GM23338 (cell line): ENCODE results near the gene CCNY. TPM values are rescaled to one million over a fixed set of nuclear protein-coding genes. Genes with fewer than 3 reads are reported as not detected.

Experiments used
- ATAC-seq: fragments of 200-7000 bp; cut with Tn5 transposase; 3 replicates; pipeline ENCODE4 v1.9.1; 2020
- DNase-seq: peaks from one replicate; pipeline ENCODE4 v3.0.0-alpha.2; 2015; ENCODE audit warnings: low spot score
- H2AFZ ChIP-seq: fragments of 200-600 bp; sonication (generic); 2 replicates; pipeline ENCODE4 v1.8.0; 2016; ENCODE audit warnings: antibody characterized with exemption, mild to moderate bottlenecking, moderate library complexity
- H3F3A ChIP-seq: fragments of 200-600 bp; sonication (generic); replicated peaks from 2 replicates; pipeline ENCODE4 v1.8.0; 2017; ENCODE audit warnings: antibody characterized with exemption, mixed run types, low read depth
- H3K27ac ChIP-seq: fragments of 200-600 bp; sonication (generic); 2 replicates; pipeline ENCODE4 v1.6.1; 2016; ENCODE audit warnings: low read depth
- H3K27me3 ChIP-seq: fragments of 200-600 bp; sonication (generic); 2 replicates; pipeline ENCODE4 v1.8.0; 2016; ENCODE audit warnings: mild to moderate bottlenecking, mixed run types, moderate library complexity; ENCODE audit not compliant: insufficient read depth
- H3K36me3 ChIP-seq: fragments of 200-600 bp; sonication (generic); 2 replicates; pipeline ENCODE4 v1.8.0; 2016; ENCODE audit warnings: mild to moderate bottlenecking; ENCODE audit not compliant: insufficient read depth
- H3K4me1 ChIP-seq: fragments of 200-600 bp; sonication (generic); 2 replicates; pipeline ENCODE4 v1.8.0; 2016; ENCODE audit warnings: mild to moderate bottlenecking, moderate library complexity; ENCODE audit not compliant: insufficient read depth
- H3K4me2 ChIP-seq: fragments of 200-600 bp; sonication (generic); 2 replicates; pipeline ENCODE4 v1.7.1; 2017; ENCODE audit warnings: mixed run types
- H3K4me3 ChIP-seq: fragments of 200-600 bp; sonication (generic); 2 replicates; pipeline ENCODE4 v1.6.1; 2016; ENCODE audit warnings: mixed run types
- H3K79me2 ChIP-seq: fragments of 200-600 bp; sonication (generic); replicated peaks from 2 replicates; pipeline ENCODE4 v1.8.0; 2017; ENCODE audit warnings: mild to moderate bottlenecking; ENCODE audit not compliant: insufficient read depth
- H3K9me2 ChIP-seq: fragments of 200-600 bp; sonication (generic); 2 replicates; pipeline ENCODE4 v1.8.0; 2017; ENCODE audit not compliant: insufficient read depth
- H4K20me1 ChIP-seq: fragments of 200-600 bp; sonication (generic); replicated peaks from 2 replicates; pipeline ENCODE4 v1.8.0; 2017; ENCODE audit warnings: mild to moderate bottlenecking; ENCODE audit not compliant: insufficient read depth
- H3K27ac Mint-ChIP-seq: 2 replicates; pipeline ENCODE4 v1.8.0; 2020; ENCODE audit warnings: inconsistent platforms, mild to moderate bottlenecking, moderate library complexity, mixed read lengths
- H3K27me3 Mint-ChIP-seq: 3 replicates; pipeline ENCODE4 v1.8.0; 2022; ENCODE audit warnings: low read depth, mild to moderate bottlenecking, moderate library complexity, mixed read lengths, inconsistent platforms; ENCODE audit not compliant: insufficient read depth, poor library complexity
- H3K36me3 Mint-ChIP-seq: 3 replicates; pipeline ENCODE4 v1.8.0; 2021; ENCODE audit warnings: low read depth, mild to moderate bottlenecking, inconsistent platforms, moderate library complexity, mixed read lengths
- H3K4me1 Mint-ChIP-seq: 3 replicates; pipeline ENCODE4 v1.8.0; 2020; ENCODE audit warnings: mild to moderate bottlenecking, inconsistent platforms, mixed read lengths
- H3K4me3 Mint-ChIP-seq: 3 replicates; pipeline ENCODE4 v1.8.0; 2021; ENCODE audit warnings: moderate library complexity, mild to moderate bottlenecking, inconsistent platforms, mixed read lengths
- H3K9me3 Mint-ChIP-seq: 3 replicates; pipeline ENCODE4 v1.8.0; 2020; ENCODE audit warnings: moderate library complexity, mild to moderate bottlenecking, inconsistent platforms, mixed read lengths
- CREB1 ChIP-seq: fragments of 250-450 bp; sonication (Bioruptor Pico); IDR thresholded peaks from 2 replicates; pipeline ENCODE4 v1.5.0; 2020; ENCODE audit warnings: low read depth, mild to moderate bottlenecking, moderate library complexity
- EZH2 ChIP-seq: fragments of 200-600 bp; sonication (generic); IDR thresholded peaks from one replicate; pipeline ENCODE4 v1.8.0; 2017; ENCODE audit warnings: antibody characterized with exemption, mild to moderate bottlenecking, low read depth; ENCODE audit not compliant: unreplicated experiment
- EZH2phosphoT487 ChIP-seq: fragments of 200-600 bp; sonication (generic); IDR thresholded peaks from one replicate; pipeline ENCODE4 v1.8.1; 2018; ENCODE audit warnings: antibody characterized with exemption; ENCODE audit not compliant: unreplicated experiment
- JUNB ChIP-seq: IDR thresholded peaks from one replicate; pipeline ENCODE4 v1.6.1; 2016; ENCODE audit warnings: antibody characterized with exemption; ENCODE audit not compliant: unreplicated experiment
- NANOG ChIP-seq: IDR thresholded peaks from 2 replicates; pipeline ENCODE4 v1.6.1; 2016; ENCODE audit warnings: antibody characterized with exemption, borderline replicate concordance
- STAT1 ChIP-seq: IDR thresholded peaks from one replicate; pipeline ENCODE4 v1.6.1; 2016; ENCODE audit warnings: antibody characterized with exemption; ENCODE audit not compliant: unreplicated experiment
- ZNF114 ChIP-seq: fragments of 250-450 bp; sonication (Bioruptor Pico); IDR thresholded peaks from 2 replicates; pipeline ENCODE4 v1.5.0; 2020; ENCODE audit warnings: mild to moderate bottlenecking, moderate library complexity
- ZNF331 ChIP-seq: fragments of 250-450 bp; sonication (Bioruptor Pico); IDR thresholded peaks from 2 replicates; pipeline ENCODE4 v1.5.0; 2020; ENCODE audit warnings: low read depth, mild to moderate bottlenecking, moderate library complexity
- polyA plus RNA-seq: library from polyadenylated mRNA; unstranded; fragments of >200 nt; fragmentation: Nextera tagmentation; extraction: Ambion mirVana; gene quantifications from 2 replicates; pipeline ENCODE4 v1.2.1, GENCODE V29; 2016
- total RNA-seq: library from RNA; depleted of rRNA; stranded (reverse); fragments of >200 nt; shearing (Covaris generic); gene quantifications from 2 replicates; pipeline ENCODE4 v1.2.3, GENCODE V29; 2014
- TF ChIP-seq, protein P1 (sequence below): IDR thresholded peaks from one replicate; pipeline ENCODE4 v1.6.1; 2018; ENCODE audit warnings: antibody characterized with exemption; ENCODE audit not compliant: unreplicated experiment
- TF ChIP-seq, protein P2 (sequence below): IDR thresholded peaks from 2 replicates; pipeline ENCODE4 v1.6.1; 2016; ENCODE audit warnings: antibody characterized with exemption

CCNY gene
- total and polyA plus RNA-seq, 2 experiments from 2014 or later: 14.2 to 29.0 TPM

DNA sequence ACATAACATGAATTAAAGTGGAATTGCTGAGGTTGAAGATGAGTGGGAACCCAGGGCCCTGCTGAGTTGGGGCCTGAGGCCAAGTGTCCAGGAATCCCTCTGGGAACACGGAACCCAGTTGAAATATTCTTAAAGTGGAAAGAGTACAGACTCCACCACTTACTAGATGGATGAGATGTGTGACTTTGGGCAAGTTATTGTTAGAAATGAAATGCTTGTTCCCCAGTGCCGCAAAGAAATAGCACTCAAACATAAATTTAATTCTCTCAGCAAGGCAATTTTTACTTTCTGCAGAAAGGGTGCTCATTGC lies 54.5 kb downstream of the CCNY start:
- Histone ChIP-seq H3F3A (0 out of 2 replicates have a peak, but pooled peaks cover 2% of the 10 kb centered on the region), H2AFZ (no peak overlapping the region), H3K4me2 (no peak overlapping the region), H3K9me2 (no peaks in the 10 kb centered on the region), H3K36me3 (no peaks in the 10 kb centered on the region), H3K4me1 (peaks cover 49% of the 10 kb centered on the region), H4K20me1 (0 out of 2 replicates have a peak, but pooled peaks cover 2% of the 10 kb centered on the region), H3K4me3 (no peak overlapping the region), H3K27me3 (no peaks in the 10 kb centered on the region), H3K79me2 (peaks cover 89% of the 10 kb centered on the region), H3K27ac (no peak overlapping the region)
- Mint-ChIP-seq H3K27ac (no peak overlapping the region), H3K27me3 (peaks cover 8% of the 10 kb centered on the region), H3K4me1 (peaks cover 52% of the 10 kb centered on the region), H3K4me3 (no peak overlapping the region), H3K36me3 (peaks cover 45% of the 10 kb centered on the region), H3K9me3 (peaks cover 42% of the 10 kb centered on the region)
- TF ChIP-seq STAT1: no peak
- no peak for TF ChIP-seq CREB1 (CRISPR knock-in tag)
- no peak for TF ChIP-seq ZNF114 (CRISPR knock-in tag)
- TF ChIP-seq, protein P1, sequence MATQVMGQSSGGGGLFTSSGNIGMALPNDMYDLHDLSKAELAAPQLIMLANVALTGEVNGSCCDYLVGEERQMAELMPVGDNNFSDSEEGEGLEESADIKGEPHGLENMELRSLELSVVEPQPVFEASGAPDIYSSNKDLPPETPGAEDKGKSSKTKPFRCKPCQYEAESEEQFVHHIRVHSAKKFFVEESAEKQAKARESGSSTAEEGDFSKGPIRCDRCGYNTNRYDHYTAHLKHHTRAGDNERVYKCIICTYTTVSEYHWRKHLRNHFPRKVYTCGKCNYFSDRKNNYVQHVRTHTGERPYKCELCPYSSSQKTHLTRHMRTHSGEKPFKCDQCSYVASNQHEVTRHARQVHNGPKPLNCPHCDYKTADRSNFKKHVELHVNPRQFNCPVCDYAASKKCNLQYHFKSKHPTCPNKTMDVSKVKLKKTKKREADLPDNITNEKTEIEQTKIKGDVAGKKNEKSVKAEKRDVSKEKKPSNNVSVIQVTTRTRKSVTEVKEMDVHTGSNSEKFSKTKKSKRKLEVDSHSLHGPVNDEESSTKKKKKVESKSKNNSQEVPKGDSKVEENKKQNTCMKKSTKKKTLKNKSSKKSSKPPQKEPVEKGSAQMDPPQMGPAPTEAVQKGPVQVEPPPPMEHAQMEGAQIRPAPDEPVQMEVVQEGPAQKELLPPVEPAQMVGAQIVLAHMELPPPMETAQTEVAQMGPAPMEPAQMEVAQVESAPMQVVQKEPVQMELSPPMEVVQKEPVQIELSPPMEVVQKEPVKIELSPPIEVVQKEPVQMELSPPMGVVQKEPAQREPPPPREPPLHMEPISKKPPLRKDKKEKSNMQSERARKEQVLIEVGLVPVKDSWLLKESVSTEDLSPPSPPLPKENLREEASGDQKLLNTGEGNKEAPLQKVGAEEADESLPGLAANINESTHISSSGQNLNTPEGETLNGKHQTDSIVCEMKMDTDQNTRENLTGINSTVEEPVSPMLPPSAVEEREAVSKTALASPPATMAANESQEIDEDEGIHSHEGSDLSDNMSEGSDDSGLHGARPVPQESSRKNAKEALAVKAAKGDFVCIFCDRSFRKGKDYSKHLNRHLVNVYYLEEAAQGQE: no peak
- no peak for TF ChIP-seq ZNF331 (CRISPR knock-in tag)
- no peak for DNase-seq
- no peak for ATAC-seq

DNA sequence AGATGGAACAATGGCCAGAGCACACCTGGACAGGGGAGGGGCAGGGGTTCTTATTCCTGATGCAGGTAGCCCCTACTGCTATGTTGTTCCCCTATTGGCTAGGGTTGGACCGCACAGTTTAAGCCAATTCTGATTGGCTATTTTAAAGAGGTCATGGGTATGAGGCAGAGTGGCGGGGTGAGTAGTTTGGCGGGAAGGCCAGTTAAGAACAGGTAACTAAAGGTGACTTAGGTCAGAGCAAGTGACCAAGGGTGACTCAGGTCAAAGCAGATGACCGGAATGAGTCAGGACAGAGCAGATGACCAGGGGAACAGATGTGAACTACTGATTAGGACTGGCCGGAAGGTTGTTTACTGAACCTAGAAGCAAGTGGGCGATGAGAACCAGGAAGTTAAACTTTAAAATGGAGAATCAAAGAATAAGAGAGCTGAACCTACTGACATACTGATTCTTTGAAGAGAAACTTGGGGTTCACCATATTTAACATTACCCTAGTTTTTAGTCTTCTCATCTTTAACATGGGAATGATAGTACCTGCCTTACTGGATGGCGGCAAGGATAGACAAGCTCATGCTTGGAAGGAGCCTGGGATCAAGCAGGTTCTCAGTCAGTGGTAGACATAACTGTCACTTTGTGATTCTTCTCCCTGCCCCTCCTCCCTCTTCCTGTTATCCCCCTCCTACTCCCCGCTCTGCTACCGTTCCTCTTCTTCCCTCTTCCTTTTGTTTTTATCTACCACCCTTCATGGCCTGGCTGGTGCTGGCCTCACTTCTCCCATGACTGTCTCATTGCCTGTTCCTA lies 55.0 kb downstream of the CCNY start:
- Histone ChIP-seq H4K20me1 (no peaks in the 10 kb centered on the region), H3K4me3 (no peak overlapping the region), H3K4me2 (no peak overlapping the region), H3K79me2 (peaks cover 89% of the 10 kb centered on the region), H3K4me1 (peaks cover 49% of the 10 kb centered on the region), H3K27me3 (no peaks in the 10 kb centered on the region), H3K9me2 (no peaks in the 10 kb centered on the region), H3K27ac (no peak overlapping the region), H3K36me3 (no peaks in the 10 kb centered on the region), H3F3A (0 out of 2 replicates have a peak, but pooled peaks cover 2% of the 10 kb centered on the region), H2AFZ (no peak overlapping the region)
- H3K27me3 Mint-ChIP-seq: peaks cover 8% of the 10 kb centered on the region
- no peak overlapping the region for H3K4me3 Mint-ChIP-seq
- peaks cover 45% of the 10 kb centered on the region for H3K36me3 Mint-ChIP-seq
- DNase-seq (no peak), ATAC-seq (no peak)
- H3K4me1 Mint-ChIP-seq: peaks cover 53% of the 10 kb centered on the region
- H3K9me3 Mint-ChIP-seq: peaks cover 42% of the 10 kb centered on the region
- H3K27ac Mint-ChIP-seq: no peak overlapping the region
- no peak for TF ChIP-seq STAT1
- TF ChIP-seq JUNB: no peak
- TF ChIP-seq ZNF331 (CRISPR knock-in tag): no peak
- no peak for TF ChIP-seq EZH2phosphoT487
- no peak for TF ChIP-seq CREB1 (CRISPR knock-in tag)
- TF ChIP-seq EZH2: no peak
- no peak for TF ChIP-seq NANOG
- TF ChIP-seq, protein P1: no peak
- TF ChIP-seq, protein P2, sequence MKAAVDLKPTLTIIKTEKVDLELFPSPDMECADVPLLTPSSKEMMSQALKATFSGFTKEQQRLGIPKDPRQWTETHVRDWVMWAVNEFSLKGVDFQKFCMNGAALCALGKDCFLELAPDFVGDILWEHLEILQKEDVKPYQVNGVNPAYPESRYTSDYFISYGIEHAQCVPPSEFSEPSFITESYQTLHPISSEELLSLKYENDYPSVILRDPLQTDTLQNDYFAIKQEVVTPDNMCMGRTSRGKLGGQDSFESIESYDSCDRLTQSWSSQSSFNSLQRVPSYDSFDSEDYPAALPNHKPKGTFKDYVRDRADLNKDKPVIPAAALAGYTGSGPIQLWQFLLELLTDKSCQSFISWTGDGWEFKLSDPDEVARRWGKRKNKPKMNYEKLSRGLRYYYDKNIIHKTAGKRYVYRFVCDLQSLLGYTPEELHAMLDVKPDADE: no peak
